GM18520 (cell line): ENCODE measurements around the gene CELF5.
"Not testable (repeated sequence)": the region's sequence is repeated elsewhere in the genome, so short reads cannot be mapped to it uniquely, and the experiment has no call there.

Source experiments
- ATAC-seq: cut with Tn5 transposase; IDR thresholded peaks from one replicate; pipeline ENCODE4 v1.9.1; 2021; ENCODE audit not compliant: unreplicated experiment

CELF5 gene

DNA sequence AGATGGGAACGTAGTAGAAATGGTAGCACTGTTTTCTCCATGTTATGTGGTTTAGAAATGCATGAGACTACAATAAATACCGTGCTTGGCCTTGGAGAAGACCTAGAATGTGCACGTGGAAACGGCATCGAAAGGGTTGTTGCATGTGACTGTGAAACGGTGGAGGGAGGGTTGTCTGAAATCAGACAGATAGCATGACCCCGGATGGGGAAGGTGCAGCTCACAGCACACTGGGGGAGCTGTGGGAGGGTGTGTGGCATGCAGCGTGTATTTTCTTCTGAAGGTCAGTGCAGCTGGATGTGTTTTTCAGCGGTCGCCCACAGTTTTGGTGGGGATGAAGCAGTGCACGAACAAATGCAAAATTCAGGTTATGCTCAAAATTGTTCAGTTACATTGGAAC, 63.4 kb downstream of the CELF5 start:
- ATAC-seq = no peak

DNA sequence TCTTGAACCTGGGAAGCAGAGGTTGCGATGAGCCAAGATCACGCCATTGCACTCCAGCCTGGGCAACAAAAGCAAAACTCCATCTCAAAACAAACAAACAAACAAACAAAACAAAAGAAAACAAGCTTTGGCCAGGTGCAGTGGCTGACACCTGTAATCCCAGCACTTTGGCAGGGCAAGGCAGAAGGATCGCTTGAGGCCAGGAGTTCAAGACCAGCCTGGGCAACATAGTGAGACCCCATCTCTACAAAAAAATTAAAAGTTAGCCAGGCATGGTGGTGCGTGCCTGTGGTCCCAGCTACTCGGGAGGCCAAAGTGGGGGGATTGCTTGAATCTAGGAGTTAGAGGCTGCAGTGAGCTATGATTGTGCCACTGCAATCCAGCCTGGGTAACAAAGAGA, 64.0 kb downstream of the CELF5 start:
- ATAC-seq = not testable (repeated sequence)

DNA sequence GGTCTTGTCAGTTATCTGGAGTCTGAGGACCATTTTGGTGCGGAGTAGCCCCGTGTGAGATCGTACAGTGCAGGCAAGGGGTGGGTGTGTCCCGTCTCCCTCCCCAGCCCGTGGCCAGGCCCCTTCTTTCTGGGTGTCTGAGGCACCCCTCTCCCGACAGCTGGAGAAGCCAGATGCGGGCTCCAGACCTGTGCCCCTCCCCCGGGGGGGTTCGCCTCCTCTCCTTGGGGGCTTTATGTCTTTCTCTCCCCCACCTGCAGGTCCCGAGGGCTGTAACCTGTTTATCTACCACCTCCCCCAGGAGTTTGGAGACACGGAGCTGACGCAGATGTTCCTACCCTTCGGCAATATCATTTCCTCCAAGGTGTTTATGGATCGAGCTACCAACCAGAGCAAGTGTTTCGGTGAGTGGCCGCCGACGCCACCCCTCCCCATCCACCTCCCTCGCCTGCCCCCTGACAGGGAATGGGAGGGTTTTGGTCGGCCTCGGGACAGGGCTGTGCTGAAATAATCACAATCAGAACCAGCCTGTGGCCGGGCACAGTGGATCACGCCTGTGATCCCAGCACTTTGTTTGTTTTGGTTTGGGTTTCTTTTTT, 65.6 kb downstream of the CELF5 start:
- no peak for ATAC-seq

DNA sequence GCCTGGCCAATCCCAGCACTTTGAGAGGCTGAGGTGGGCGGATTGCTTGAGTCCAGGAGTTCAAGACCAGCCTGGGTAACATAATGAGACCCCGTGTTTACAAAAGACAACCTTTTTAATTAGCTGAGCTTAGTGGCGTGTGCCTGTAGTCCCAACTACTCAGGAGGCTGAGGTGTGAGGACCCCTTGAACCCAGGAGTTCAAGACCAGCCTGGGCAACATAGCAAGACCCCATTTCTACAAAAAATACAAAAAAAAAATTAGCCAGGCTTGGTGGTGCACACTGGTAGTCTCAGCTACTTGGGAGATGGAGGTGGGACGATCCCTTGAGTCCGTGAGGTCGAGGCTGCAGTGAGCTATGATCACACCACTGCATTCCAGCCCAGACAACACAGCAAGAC, 66.4 kb downstream of the CELF5 start:
- ATAC-seq = not testable (repeated sequence)

DNA sequence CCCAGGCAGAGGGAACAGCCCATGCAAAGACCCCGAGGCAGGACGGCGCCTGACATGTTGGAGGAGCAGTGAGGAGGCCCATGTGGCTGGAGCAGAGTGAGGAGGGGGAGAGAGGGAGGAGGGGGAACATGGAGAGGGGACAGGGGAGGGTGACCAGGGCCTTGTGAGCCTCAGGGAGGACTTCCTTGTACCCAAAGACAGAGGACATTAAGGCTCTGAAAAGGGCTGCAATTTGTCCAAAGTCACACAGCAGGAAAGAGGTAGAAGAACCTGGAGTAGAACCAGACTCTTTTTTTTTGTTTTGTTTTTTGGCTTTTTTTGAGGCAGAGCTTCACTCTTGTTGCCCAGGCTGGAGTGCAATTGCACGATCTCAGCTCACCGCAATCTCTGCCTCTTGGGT, 67.2 kb downstream of the CELF5 start:
- ATAC-seq = no peak

DNA sequence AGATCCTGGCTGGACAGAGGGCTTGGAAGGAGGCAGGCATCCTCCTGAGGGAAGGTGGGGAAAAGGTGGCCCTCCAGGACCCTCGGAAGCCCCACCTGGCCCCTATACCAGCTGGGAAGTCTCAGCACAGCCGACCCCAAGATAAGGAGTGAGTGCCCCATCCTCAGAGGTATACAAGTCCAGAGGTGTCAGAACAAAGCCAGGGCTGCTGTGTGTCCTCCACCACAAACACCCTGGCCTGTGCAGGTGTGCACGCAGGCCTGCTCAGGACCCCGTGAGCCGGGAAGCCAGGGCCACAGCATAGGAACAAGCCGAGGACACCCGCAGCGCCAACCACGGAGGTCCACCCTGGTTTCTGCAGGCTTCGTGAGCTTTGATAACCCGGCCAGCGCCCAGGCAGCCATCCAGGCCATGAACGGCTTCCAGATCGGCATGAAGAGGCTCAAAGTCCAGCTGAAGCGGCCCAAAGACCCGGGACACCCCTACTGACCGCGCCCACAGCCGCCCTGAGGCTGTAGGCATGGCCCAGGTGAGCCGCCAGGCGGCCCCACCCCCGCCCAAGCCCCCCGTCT, 68.6 kb downstream of the CELF5 start:
- ATAC-seq = no peak

DNA sequence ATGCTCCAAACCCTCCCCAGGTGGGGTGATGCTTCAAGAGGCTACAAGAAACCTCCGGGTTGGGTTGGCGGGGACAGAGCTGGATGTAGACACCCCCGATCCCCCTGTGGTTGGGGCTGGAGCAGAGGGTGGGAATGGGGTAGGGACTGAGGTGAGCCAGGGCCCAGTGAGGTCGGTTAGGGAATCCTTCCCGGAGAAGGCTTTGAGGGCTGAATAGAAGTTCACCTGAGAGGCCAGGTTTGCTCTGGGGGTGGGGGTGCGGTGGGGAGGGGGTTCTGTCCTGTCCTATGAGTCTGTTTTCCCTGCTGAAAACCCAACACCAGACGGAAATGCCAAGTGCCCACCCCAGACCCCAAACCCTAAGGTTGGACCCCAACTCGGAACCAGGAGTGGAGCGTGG, 69.1 kb downstream of the CELF5 start:
- ATAC-seq = no peak

DNA sequence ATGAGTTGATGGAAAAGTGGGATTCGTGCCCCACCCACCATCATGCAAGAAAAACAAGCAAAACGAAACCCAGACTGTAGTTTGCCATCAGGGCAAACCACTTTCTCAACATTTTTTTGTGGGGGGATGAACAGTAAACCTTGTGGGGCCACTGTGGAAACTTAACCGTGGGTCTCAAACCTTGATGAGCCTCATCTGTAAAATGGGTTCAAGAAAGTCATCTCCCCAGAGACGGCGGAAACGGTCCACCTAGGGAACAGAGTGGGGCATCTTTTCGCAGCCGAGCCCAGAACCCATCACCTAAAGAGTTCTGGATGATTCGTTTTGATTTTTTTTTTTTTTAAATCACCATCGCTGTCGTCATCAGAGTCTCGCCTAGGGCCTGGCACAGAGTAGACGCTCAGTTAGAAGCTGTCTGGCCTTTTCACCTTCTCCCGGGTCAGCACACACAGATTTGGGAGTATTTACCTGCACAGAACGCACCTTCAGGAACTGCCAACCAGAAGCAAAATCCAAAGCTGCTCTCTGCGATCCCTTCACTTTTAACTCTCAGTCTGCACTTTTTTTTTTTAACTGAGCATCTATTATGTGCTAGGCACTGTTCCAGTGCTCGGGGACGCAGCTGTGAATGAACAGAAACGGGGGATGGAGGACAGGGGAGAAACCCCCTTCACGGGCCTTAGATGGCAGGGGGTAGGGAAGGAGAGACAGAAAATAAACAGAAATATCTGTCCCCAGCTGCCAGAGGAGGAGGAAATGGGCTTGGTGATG, 69.8 kb downstream of the CELF5 start:
- ATAC-seq = no peak

DNA sequence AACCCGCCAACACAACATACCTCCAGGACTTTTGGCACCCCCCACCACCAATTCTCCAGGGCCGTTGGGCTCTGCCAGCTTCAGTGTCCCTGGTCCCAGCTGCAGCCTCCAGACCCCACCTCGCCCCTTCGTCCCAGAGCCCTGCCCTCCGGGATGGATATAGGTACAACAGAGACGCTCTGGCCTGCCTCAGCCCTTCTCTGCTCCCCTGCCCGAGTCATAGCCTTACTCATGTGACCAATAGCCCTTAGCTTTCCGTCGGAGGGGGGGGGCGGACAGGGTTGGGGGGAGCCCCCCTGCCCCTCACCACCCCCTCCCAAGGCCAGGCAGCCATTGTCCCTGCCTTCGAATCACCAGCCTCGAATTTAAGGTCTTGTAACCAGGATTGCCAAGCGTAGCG, 71.1 kb downstream of the CELF5 start:
- no peak for ATAC-seq

DNA sequence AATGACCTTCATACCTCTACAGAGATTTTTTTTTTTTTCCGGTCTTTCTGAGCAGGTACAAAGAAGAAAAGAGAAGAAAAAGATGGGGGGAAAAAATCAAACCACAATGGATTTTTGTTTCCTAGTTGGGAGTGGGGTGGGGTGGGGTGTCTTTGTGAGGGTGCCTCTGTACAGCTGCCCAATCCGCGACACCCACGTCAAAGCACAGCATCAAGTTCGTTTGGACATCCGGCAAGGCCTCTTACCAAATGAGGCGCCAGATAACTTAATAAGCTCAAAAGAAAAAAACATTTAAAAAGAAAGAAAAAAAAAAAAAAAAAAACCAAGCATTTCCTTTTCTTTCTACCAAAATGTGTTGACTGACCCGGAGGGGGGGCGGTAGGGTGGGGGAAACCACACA, 71.6 kb downstream of the CELF5 start:
- ATAC-seq = no peak

DNA sequence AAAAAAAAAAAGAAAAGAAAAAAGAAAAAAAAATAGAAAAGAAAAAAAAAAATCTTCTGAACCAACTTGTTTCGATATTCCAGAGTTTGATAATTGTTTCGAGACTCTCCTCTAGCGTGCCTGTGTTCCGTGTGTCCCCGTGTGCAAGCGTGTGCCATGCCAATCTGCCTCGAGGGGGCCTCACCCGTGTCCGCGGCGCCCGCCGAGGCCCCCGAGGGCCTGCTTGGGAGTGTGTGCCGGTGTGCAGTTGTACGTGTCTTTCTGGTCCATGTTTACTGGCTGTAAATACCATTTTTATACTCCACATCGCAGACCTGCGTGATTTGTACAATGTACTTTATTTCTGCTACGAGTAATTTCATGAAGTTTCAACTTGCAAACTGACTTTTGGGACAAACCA, 72.0 kb downstream of the CELF5 start:
- ATAC-seq = no peak

DNA sequence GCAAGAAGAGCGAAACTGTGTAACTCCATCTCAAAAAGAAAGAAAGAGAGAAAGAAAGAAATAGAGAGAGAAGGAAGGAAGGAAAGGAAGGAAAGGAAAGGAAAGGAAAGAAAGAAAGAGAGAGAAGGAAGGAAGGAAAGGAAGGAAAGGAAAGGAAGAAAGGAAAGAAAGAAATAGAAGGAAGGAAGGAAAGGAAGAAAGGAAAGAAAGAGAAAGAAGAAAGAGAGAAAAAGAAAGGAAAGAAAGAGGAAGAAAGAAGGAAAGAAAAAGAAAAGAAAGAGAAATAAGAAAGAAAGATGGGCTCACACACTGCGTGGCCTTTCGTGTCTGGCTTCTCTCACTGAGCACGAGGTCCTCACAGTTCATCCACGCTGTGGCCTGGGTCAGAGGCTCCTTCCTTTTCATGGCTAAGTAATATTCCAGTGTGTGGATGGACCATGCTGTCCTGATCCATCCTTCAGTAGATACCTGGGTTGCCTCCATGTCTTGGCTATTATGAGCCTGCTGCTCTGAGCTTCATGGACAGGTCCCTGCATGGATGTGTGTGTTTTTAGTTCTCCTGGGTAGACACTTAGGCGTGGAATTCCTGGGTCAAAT, 74.5 kb downstream of the CELF5 start:
- no peak for ATAC-seq

DNA sequence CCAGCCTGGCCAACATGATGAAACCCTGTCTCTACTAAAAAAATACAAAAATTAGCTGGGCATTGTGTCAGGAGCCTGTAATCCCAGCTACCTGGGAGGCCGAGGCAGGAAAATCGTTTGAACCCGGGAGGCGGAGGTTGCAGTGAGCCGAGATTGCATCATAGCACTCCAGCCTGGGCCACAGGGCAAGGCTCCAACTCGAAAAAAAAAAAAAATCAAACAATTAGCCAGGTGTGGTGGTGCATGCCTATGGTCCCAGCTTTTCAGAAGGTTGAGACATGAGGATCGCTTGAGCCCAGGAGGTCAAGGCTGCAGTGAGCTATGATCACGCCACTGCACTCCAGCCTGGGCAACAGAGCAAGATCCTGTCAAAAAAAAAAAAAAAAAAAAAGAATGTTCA, 76.1 kb downstream of the CELF5 start:
- ATAC-seq = not testable (repeated sequence)

DNA sequence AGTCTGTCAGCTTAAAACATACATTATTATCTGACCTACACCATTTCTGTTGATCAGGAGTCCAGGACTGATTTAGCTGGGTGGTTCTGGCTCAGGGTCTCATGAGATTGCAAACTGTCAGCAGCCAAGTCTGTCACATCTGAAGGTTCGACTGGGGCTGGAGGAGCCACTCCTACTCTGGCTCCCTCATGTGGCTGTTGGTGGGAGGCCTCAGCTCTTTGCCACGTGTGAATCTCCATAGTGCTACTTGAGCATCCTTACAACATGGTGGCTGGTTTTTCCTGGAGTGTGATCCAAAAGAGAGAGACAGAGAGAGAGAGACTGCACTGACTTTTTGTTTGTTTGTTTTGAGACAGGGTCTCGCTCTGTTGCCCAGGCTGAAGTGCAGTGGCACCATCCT, 78.3 kb downstream of the CELF5 start:
- no peak for ATAC-seq

DNA sequence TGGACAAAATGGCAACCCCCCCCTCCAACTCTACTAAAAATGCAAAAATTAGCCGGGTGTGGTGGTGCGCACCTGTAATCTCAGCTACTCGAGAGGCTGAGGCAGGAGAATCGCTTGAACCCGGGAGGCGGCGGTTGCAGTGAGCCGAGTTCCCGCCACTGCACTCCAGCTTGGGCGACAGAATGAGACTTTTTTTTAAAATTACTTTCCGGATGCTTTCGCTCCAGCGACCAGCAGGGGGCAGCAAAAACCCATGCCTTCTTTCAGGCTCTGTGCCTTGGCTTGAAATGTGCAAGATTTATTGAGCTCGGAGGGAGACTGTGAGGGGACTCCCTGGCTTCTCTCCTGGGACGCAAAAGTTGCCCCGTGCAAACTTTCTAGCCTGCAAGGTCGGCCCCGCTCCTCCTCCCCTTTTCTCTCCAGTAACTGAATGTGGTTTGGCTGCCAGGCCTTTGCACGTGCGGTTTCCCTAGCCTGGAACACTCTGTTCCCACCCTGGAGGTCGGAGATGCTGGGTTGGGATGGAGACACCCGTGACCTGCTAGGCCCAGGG, 80.5 kb downstream of the CELF5 start:
- no peak for ATAC-seq

DNA sequence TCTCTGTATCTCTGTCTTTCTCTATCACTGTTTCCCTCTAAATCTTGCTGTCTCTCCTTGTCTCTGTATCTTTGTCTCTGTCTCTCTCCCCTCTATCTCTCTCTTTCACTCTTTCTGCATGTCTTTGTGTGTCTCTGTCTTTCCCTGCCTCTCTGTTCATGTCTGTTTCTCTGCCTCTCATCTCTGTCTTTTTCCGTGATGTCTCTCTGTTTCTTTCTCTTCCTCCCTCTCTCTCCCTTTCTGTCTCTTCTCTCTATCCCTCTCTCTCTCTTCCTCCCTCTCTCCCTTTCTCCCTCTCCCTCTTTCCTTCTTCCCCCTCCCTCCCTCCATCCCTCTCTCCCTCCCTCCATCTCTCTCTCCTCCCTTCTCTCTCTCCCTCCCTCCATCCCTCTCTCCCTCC, 85.3 kb downstream of the CELF5 start:
- no peak for ATAC-seq

DNA sequence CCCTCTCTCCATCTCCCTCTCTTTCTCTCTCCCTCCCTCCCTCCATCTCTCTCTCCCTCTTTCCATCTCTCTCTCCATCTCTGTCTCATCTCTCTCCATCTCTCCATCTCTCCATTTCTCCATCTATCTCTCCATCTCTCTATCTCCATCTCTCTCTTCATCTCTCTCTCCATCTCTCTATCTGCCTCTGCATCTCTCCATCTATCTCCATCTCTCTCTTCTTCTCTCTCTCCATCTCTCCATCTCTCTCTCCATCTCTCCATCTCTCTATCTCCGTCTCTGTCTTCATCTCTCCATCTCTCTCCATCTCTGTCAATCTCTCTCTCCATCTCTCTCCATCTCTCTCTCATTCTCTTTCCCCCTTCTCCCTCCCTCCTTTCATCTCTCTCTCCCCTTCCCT, 85.8 kb downstream of the CELF5 start:
- no peak for ATAC-seq

DNA sequence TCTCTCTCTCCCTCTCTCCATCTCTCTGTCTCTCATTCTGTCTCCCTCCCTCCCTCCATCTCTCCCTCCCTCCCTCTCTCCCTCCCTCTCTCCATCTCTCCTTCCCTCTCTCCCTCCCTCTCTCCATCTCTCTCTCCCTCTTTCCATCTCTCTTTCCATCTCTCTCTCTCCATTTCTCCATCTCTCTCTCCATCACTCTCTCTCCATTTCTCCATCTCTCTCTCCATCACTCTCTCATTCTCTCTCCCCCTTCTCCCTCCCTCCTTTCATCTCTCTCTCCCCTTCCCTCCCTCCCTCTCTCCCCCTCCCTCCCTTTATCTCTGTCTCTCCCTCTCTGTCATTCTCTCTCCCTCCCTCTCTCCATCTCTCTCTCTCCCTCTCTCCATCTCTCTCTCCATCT, 86.2 kb downstream of the CELF5 start:
- ATAC-seq = no peak

DNA sequence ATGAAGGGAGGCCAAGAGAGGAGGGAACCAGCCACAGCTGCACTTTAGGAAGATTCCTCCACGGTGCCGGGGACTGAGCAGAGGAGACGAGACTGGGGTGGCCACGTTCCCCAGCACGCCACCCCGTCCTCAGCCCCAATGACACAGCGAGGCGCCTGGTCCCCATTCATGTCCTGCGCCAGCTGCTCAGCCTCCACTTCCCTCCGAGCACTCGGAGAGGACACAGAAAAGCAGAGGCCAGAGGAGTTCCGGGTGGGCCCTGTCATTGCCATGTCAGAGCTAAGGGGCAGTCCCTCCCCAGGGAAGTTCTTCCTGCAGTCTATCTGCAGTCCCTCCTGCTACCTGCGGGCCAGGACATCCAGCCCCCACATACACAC, 88.7 kb downstream of the CELF5 start:
- ATAC-seq = no peak

DNA sequence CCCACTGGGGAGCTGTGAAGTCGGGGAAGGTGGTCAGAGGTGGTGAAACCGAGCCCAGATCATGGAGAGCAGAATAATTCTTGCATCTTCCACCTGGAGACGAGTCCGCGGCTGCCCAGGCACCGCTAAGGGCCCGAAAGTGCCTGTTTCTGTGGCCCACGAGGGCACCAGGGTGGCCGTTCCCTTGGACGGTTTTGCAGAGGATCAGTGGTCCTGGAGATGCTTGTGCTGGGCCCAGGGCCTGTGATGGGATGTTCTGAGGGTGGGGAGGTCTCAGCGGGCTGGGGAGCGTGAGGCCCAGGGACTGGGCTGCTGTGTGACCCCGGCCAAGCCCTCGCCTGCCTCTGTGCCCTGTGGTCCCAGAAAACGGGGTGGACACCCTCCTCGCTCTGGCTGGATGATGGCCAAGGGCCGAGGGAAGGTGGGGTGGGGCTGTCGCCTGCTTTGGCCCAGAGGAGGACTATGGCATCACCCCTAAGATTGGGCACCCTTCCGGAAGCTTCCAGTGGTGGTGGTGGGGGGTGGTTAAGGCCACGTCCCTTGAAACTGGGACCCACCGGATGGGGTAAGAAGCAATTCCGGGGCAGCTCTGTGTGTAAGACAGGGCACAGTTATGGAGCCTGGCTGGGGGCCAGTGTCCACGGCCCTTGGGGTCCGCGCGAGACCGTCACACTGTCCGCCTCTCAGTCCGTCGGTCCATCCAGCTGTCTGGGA, 90.7 kb downstream of the CELF5 start:
- no peak for ATAC-seq

DNA sequence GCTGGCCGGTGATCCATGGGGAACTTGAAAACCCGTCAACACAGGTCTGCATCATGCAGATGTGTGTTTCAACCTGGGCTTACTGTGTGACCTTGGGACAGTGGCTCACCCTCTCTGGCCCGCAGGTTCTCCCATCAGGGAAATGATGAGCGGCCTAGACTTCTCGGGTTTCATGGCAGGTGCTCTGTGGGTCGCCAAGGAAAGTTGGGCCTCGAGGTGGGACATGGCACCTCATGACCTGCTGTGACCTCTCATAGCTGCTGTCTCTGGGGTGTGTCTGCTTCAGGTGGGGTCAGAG, 91.2 kb downstream of the CELF5 start:
- no peak for ATAC-seq
